T-cell (primary cell): Measurements from ENCODE around the gene GPR42. TPM values are rescaled to one million over a fixed set of nuclear protein-coding genes. Genes with fewer than 3 reads are reported as not detected.
A peak's percentile ranks its signal among the peaks of the same experiment; 100 is the strongest.

Experiments used
- ATAC-seq, 4 experiments: fragments of 200-7000 bp in 3 of 4; fragments of 150-1000 bp in 1 of 4; cut with Tn5 transposase; replicated peaks in 1 of 4; 1 replicate in 3 of 4; 2 replicates in 1 of 4; pipeline ENCODE4 v1.10.0; 2021; ENCODE audit warnings: moderate library complexity in 3 of 4, mild to moderate bottlenecking in 2 of 4, moderate number of reproducible peaks in 1 of 4
- CTCF ChIA-PET, 2 donors: fragments of 300-600 bp; sonication (Branson Sonifier 250); formaldehyde crosslinking; loops; one replicate each; lab custom pipeline; 2022; ENCODE audit warnings: antibody characterized with exemption in 2 of 2; lab: Charles Lee
- POLR2A ChIA-PET, 2 donors: fragments of 300-600 bp; sonication (Branson Sonifier 250); formaldehyde crosslinking; loops; one replicate each; lab custom pipeline; 2022; ENCODE audit warnings: antibody characterized with exemption in 2 of 2; lab: Charles Lee
- DNase-seq, 35 experiments: peaks; one replicate each; pipeline versions ENCODE4 v3.0.0 to v3.0.0-alpha.2; 2013 to 2023
- H3K27ac ChIP-seq: one replicate; pipeline ENCODE4 v1.5.1; 2013; ENCODE audit warnings: low read length
- H3K27me3 ChIP-seq, 2 experiments: replicated peaks in 1 of 2; 1 replicate in 1 of 2; 2 replicates in 1 of 2; pipeline versions ENCODE4 v1.6.1 to v1.7.0; 2013; ENCODE audit warnings: low read length in 1 of 2, mixed read lengths in 1 of 2; ENCODE audit not compliant: control insufficient read depth in 2 of 2, insufficient read depth in 2 of 2; ENCODE audit errors: extremely low read depth in 1 of 2
- H3K36me3 ChIP-seq, 2 donors: 1 replicate in 1 of 2; 2 replicates in 1 of 2; pipeline versions ENCODE4 v1.6.1 to v1.7.0; 2013; ENCODE audit warnings: low read length in 1 of 2; ENCODE audit not compliant: control insufficient read depth in 2 of 2, insufficient read depth in 1 of 2; ENCODE audit errors: extremely low read depth in 1 of 2
- H3K4me1 ChIP-seq, 2 experiments: 1 replicate in 1 of 2; 2 replicates in 1 of 2; pipeline versions ENCODE4 v1.6.1 to v1.7.0; 2013; ENCODE audit warnings: low read length in 2 of 2, mixed read lengths in 1 of 2; ENCODE audit not compliant: insufficient read depth in 2 of 2, control insufficient read depth in 1 of 2; ENCODE audit errors: extremely low read depth in 1 of 2
- H3K4me3 ChIP-seq, 2 donors: 1 replicate in 1 of 2; 2 replicates in 1 of 2; pipeline versions ENCODE4 v1.5.1 to v1.7.0; 2013; ENCODE audit warnings: mild to moderate bottlenecking in 2 of 2, low read length in 1 of 2, moderate library complexity in 1 of 2; ENCODE audit not compliant: control insufficient read depth in 1 of 2; ENCODE audit errors: extremely low read depth in 1 of 2
- H3K9me3 ChIP-seq: 2 replicates; pipeline ENCODE4 v1.7.0; 2013
- H3K27ac Mint-ChIP-seq, 2 donors: one replicate each; pipeline ENCODE4 v1.8.0; 2020 to 2021; ENCODE audit warnings: mild to moderate bottlenecking in 2 of 2, mixed read lengths in 2 of 2
- H3K27me3 Mint-ChIP-seq, 2 donors: one replicate each; pipeline ENCODE4 v1.8.0; 2021 to 2022; ENCODE audit warnings: mixed read lengths in 2 of 2
- H3K36me3 Mint-ChIP-seq: one replicate; pipeline ENCODE4 v1.8.0; 2021; ENCODE audit warnings: mixed read lengths
- H3K4me1 Mint-ChIP-seq, 3 donors: one replicate each; pipeline ENCODE4 v1.8.0; 2020 to 2022; ENCODE audit warnings: mixed read lengths in 3 of 3, mild to moderate bottlenecking in 1 of 3
- H3K4me3 Mint-ChIP-seq, 3 donors: one replicate each; pipeline ENCODE4 v1.8.0; 2020 to 2022; ENCODE audit warnings: mild to moderate bottlenecking in 3 of 3, mixed read lengths in 3 of 3, moderate library complexity in 3 of 3
- H3K9me3 Mint-ChIP-seq, 3 donors: one replicate each; pipeline ENCODE4 v1.8.0; 2020 to 2022; ENCODE audit warnings: mixed read lengths in 3 of 3
- WGBS: methylation state at CpG from one replicate; pipeline ENCODE4 v1.1.5; 2013; ENCODE audit warnings: missing lambda C conversion rate; ENCODE audit not compliant: insufficient coverage; 5-methylcytosine and 5-hydroxymethylcytosine counted together
- total RNA-seq, 35 experiments: library from RNA in 6 of 35; stranded (reverse) in 6 of 35; fragments of 120-200 nt in 1 of 35; gene quantifications; one replicate each; pipeline versions ENCODE4 v1.2.1 to v1.2.4 and lab custom pipeline; 2013 to 2026

GPR42 gene
- total RNA-seq, 5 donors from 2014 or later (not counting 1 experiment from before 2014, with no cell fraction given) = not detected

GRCh38 chr19:35344511-35345031 lies 26.3 kb upstream of the GPR42 start:
- WGBS = 83% methylated on average over 15 of the region's 17 CpGs
- H3K4me1 ChIP-seq = peaks cover 11 to 28% of the 10 kb centered on the region in 2 experiments
- H3K4me1 Mint-ChIP-seq = peaks cover 23 to 33% (median 26%) of the 10 kb centered on the region in 3 donors
- no peaks in the 10 kb centered on the region for H3K36me3 ChIP-seq
- no peaks in the 10 kb centered on the region for H3K9me3 ChIP-seq
- peak overlapping the region in 1 of 3 donors; percentile 3 for H3K4me3 Mint-ChIP-seq
- H3K27me3 Mint-ChIP-seq = peaks cover 0 to 8% of the 10 kb centered on the region in 2 donors
- no peak overlapping the region for H3K4me3 ChIP-seq
- no peaks in the 10 kb centered on the region for H3K36me3 Mint-ChIP-seq
- ATAC-seq = no peak
- no peak overlapping the region for H3K27ac Mint-ChIP-seq
- H3K27me3 ChIP-seq = peaks cover 0 to 41% of the 10 kb centered on the region in 2 experiments
- DNase-seq = no peak
- H3K9me3 Mint-ChIP-seq = no peaks in the 10 kb centered on the region
- H3K27ac ChIP-seq = no peak overlapping the region
- POLR2A ChIA-PET = interaction anchor here in 1 of 2 donors (0.7 kb wide), 1 partner anchor 117 kb away, joined by 3 read pairs; no protein-coding TSS in a partner anchor
- CTCF ChIA-PET = interaction anchor here in 1 of 2 donors (0.6 kb wide), 1 partner anchor 93 kb away, joined by 3 read pairs; no protein-coding TSS in a partner anchor

DNA sequence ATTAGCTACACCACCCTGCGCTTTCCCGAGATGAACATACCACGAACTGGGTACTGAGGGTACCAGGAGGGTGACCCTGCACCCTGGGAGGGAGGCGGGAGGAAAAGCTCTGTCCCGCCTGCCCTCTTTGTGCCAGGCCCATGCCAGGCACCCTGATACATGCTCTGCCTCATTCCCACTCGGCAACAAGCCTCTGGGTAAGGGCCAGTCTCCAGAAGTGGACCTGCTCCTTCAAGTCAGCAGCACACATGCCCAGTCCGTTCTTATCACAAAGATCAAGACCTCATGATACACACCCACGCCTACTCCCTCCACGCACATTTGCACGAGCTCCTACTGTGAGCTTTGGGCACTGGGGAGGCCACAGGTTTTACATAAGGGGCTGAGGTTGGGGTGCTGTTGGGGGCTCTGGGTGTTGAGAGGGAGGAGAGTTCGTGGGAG lies 25.2 kb upstream of the GPR42 start:
- Histone ChIP-seq H3K27ac (no peak overlapping the region), H3K4me1 (peaks cover 11 to 28% of the 10 kb centered on the region in 2 experiments), H3K4me3 (no peak overlapping the region), H3K9me3 (no peaks in the 10 kb centered on the region), H3K36me3 (no peaks in the 10 kb centered on the region), H3K27me3 (peaks cover 0 to 43% of the 10 kb centered on the region in 2 experiments)
- WGBS = 79% methylated on average over 7 of the region's 11 CpGs
- CTCF ChIA-PET = interaction anchor here in 1 of 2 donors (0.5 kb wide), 1 partner anchor 9 kb away, joined by 4 read pairs; no protein-coding TSS in a partner anchor
- Mint-ChIP-seq H3K9me3 (no peaks in the 10 kb centered on the region), H3K27ac (no peak overlapping the region), H3K4me3 (peak overlapping the region in 1 of 3 donors; percentile 74), H3K4me1 (peaks cover 23 to 35% (median 26%) of the 10 kb centered on the region in 3 donors), H3K36me3 (no peaks in the 10 kb centered on the region), H3K27me3 (peaks cover 0 to 8% of the 10 kb centered on the region in 2 donors)
- POLR2A ChIA-PET = no interaction called here
- ATAC-seq (no peak), DNase-seq (no peak)

GRCh38 chr19:35346193-35347052 lies 24.4 kb upstream of the GPR42 start:
- ChIA-PET POLR2A (interaction anchor here in 1 of 2 donors (0.7 kb wide), 1 partner anchor 193 kb away, joined by 3 read pairs; no protein-coding TSS in a partner anchor), CTCF (interaction anchor here in 1 of 2 donors (0.5 kb wide), 1 partner anchor 8 kb away, joined by 4 read pairs; no protein-coding TSS in a partner anchor)
- Histone ChIP-seq H3K9me3 (no peaks in the 10 kb centered on the region), H3K36me3 (no peaks in the 10 kb centered on the region), H3K4me3 (peak overlapping the region in 1 of 2 donors; percentile 2), H3K4me1 (peaks cover 11 to 28% of the 10 kb centered on the region in 2 experiments), H3K27me3 (peaks cover 0 to 43% of the 10 kb centered on the region in 2 experiments), H3K27ac (no peak overlapping the region)
- Mint-ChIP-seq H3K36me3 (no peaks in the 10 kb centered on the region), H3K9me3 (no peaks in the 10 kb centered on the region), H3K4me3 (peak overlapping the region; percentile 35 to 74 (median 65)), H3K4me1 (peaks cover 23 to 35% (median 26%) of the 10 kb centered on the region in 3 donors), H3K27ac (peak overlapping the region; percentile 53 to 75), H3K27me3 (peaks cover 0 to 8% of the 10 kb centered on the region in 2 donors)
- WGBS = 34% methylated on average over 27 of the region's 28 CpGs
- ATAC-seq (peak; percentile 64 to 79 (median 68)), DNase-seq (peak; percentile 29 to 86 (median 71))

DNA sequence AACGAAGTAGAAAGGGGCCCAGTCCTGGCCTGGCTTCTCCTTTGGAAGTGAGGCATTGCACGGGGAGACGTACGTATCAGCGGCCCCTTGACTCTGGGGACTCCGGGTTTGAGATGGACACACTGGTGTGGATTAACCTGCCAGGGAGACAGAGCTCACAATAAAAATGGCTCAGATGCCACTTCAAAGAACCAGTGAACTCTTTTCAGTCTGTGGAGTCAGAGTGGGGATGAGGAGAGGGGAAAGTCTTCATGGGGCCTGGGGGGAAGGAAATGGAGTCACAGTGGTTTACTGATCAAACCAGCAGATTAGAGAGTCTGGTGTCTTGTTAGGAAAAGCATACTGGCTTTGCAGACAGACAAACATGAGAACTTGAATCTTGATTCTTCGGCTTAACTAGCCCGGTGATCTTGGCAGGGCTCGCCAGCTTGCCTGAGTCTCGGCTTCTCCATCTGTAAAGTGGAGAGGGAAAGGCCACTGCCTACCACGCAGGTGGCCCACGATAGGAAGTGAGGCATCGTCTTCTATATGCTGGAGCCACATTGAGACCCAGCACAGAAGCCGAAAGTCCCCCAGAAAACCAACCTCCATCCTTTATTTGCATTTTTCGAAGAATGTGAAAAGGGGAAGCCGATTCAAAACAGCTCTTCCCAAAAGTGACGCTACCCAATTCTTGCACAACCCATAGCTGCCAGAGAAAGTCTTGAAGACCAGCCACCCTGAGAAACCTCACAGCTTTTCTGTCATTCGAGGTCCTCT lies 23.5 kb upstream of the GPR42 start, which contains the start of gene FFAR1:
TSS of gene FFAR1 (plus strand) at position 732 of the 759 bp plus-strand sequence. CDS start 3,650 bp downstream, outside the sequence.
- H3K27me3 Mint-ChIP-seq = peaks cover 0 to 8% of the 10 kb centered on the region in 2 donors
- peaks cover 0 to 40% of the 10 kb centered on the region in 2 experiments for H3K27me3 ChIP-seq
- POLR2A ChIA-PET = interaction anchor here in 1 of 2 donors (0.7 kb wide), 1 partner anchor 193 kb away, joined by 3 read pairs; no protein-coding TSS in a partner anchor
- DNase-seq (peak in 18 of 35 experiments; percentile 14 to 65 (median 27)), ATAC-seq (peak; percentile 68 to 79 (median 68))
- 19% methylated on average over 13 of the region's 18 CpGs for WGBS
- H3K27ac ChIP-seq = no peak within 1 kb of the TSS
- H3K4me1 ChIP-seq = peaks cover 11 to 28% of the 10 kb centered on the region in 2 experiments
- no peaks in the 10 kb centered on the region for H3K36me3 ChIP-seq
- CTCF ChIA-PET = interaction anchor here in 1 of 2 donors (0.6 kb wide), 1 partner anchor 91 kb away, joined by 3 read pairs; no protein-coding TSS in a partner anchor
- peaks cover 23 to 35% (median 26%) of the 10 kb centered on the region in 3 donors for H3K4me1 Mint-ChIP-seq
- no peaks in the 10 kb centered on the region for H3K9me3 ChIP-seq
- peak within 1 kb of the TSS; percentile 53 to 75 for H3K27ac Mint-ChIP-seq
- H3K9me3 Mint-ChIP-seq = no peaks in the 10 kb centered on the region
- peak within 1 kb of the TSS; percentile 35 to 74 (median 65) for H3K4me3 Mint-ChIP-seq
- peak within 1 kb of the TSS in 1 of 2 donors; percentile 41 for H3K4me3 ChIP-seq
- no peaks in the 10 kb centered on the region for H3K36me3 Mint-ChIP-seq

DNA sequence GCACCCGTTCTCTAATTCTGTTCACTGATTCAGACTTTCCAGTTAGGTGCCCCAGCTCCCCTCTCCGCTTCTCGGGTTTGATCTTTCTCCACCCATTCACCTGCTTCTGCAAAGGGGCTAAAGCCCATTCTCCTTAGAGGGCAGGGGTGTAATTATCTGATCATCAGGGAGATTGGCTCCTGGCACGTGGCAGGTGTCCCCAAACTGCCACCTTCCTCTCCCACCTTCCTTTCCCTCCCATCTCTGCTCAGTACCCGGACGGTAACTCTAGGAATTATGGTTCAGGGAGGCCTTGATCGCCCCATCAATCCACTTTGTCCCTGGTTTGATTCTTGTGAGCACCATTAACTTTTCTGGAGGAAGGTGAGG lies 23.0 kb upstream of the GPR42 start:
- WGBS = 73% methylated on average over 4 of the region's 7 CpGs
- H3K27ac Mint-ChIP-seq = peak overlapping the region in 1 of 2 donors; percentile 75
- H3K4me1 Mint-ChIP-seq = peaks cover 28 to 39% (median 29%) of the 10 kb centered on the region in 3 donors
- CTCF ChIA-PET = interaction anchor here in 1 of 2 donors (0.6 kb wide), 1 partner anchor 92 kb away, joined by 3 read pairs; no protein-coding TSS in a partner anchor
- ATAC-seq (no peak), DNase-seq (no peak)
- H3K4me1 ChIP-seq = peaks cover 11 to 32% of the 10 kb centered on the region in 2 experiments
- no peak overlapping the region for H3K27ac ChIP-seq
- H3K9me3 Mint-ChIP-seq = no peaks in the 10 kb centered on the region
- H3K4me3 Mint-ChIP-seq = peak overlapping the region; percentile 35 to 74 (median 65)
- no peaks in the 10 kb centered on the region for H3K9me3 ChIP-seq
- H3K27me3 Mint-ChIP-seq = peaks cover 0 to 12% of the 10 kb centered on the region in 2 donors
- H3K4me3 ChIP-seq = no peak overlapping the region
- H3K36me3 ChIP-seq = no peaks in the 10 kb centered on the region
- peaks cover 0 to 41% of the 10 kb centered on the region in 2 experiments for H3K27me3 ChIP-seq
- H3K36me3 Mint-ChIP-seq = no peaks in the 10 kb centered on the region
- POLR2A ChIA-PET = no interaction called here
